CD14-positive monocyte (primary cell): ENCODE data around the gene TRAPPC8. TPM values are rescaled to one million over a fixed set of nuclear protein-coding genes. Genes with fewer than 3 reads are reported as not detected.

Experiments
- DNase-seq, 3 donors: peaks; one replicate each; pipeline ENCODE4 v3.0.0-alpha.2; 2011 to 2022
- H2AFZ ChIP-seq: 2 replicates; pipeline ENCODE4 v1.6.0; 2012; ENCODE audit warnings: mild to moderate bottlenecking, low read depth, low read length, inconsistent platforms; ENCODE audit not compliant: insufficient read depth, poor library complexity, severe bottlenecking
- H3K27ac ChIP-seq, 2 donors: 1 replicate in 1 of 2; 2 replicates in 1 of 2; pipeline ENCODE4 v1.5.1; 2012 to 2013; ENCODE audit warnings: low read length in 2 of 2, control low read depth in 1 of 2, inconsistent platforms in 1 of 2, low read depth in 1 of 2, mild to moderate bottlenecking in 1 of 2
- H3K27me3 ChIP-seq, 2 donors: one replicate each; pipeline versions ENCODE4 v1.6.0 to v1.6.1; 2011 to 2013; ENCODE audit warnings: low read length in 2 of 2; ENCODE audit not compliant: control insufficient read depth in 2 of 2, insufficient read depth in 2 of 2
- H3K36me3 ChIP-seq, 2 donors: replicated peaks in 1 of 2; 1 replicate in 1 of 2; 2 replicates in 1 of 2; pipeline versions ENCODE4 v1.5.1 to v1.6.1; 2012 to 2013; ENCODE audit warnings: low read length in 2 of 2, control low read depth in 1 of 2, inconsistent platforms in 1 of 2, mild to moderate bottlenecking in 1 of 2; ENCODE audit not compliant: insufficient read depth in 2 of 2, control insufficient read depth in 1 of 2
- H3K4me1 ChIP-seq, 2 donors: 1 replicate in 1 of 2; 2 replicates in 1 of 2; pipeline versions ENCODE4 v1.5.1 to v1.6.1; 2012 to 2013; ENCODE audit warnings: low read length in 2 of 2, control low read depth in 1 of 2, inconsistent platforms in 1 of 2, mild to moderate bottlenecking in 1 of 2, moderate library complexity in 1 of 2; ENCODE audit not compliant: insufficient read depth in 2 of 2, control insufficient read depth in 1 of 2
- H3K4me2 ChIP-seq: replicated peaks from 2 replicates; pipeline ENCODE3; 2012; ENCODE audit warnings: low read length, moderate library complexity, mild to moderate bottlenecking; ENCODE audit not compliant: poor library complexity, severe bottlenecking; ENCODE audit errors: extremely low read depth
- H3K4me3 ChIP-seq, 3 experiments: fragments of 200-600 bp in 1 of 3; sonication (generic) in 1 of 3; replicated peaks in 1 of 3; 1 replicate in 2 of 3; 2 replicates in 1 of 3; pipeline ENCODE4 v1.5.1; 2011 to 2013; ENCODE audit warnings: low read length in 3 of 3, mild to moderate bottlenecking in 3 of 3, control low read depth in 2 of 3, low read depth in 2 of 3, inconsistent platforms in 1 of 3, moderate library complexity in 1 of 3
- H3K79me2 ChIP-seq: 2 replicates; pipeline ENCODE4 v1.6.0; 2012; ENCODE audit warnings: mild to moderate bottlenecking, control low read depth, inconsistent platforms, low read length, moderate library complexity; ENCODE audit not compliant: insufficient read depth
- H3K9ac ChIP-seq: 2 replicates; pipeline ENCODE4 v1.6.0; 2017; ENCODE audit warnings: low read length, mild to moderate bottlenecking; ENCODE audit not compliant: insufficient read depth, poor library complexity, severe bottlenecking
- H3K9me3 ChIP-seq, 2 donors: replicated peaks in 1 of 2; 1 replicate in 1 of 2; 2 replicates in 1 of 2; pipeline versions ENCODE4 v1.5.1 to v1.6.1; 2012 to 2013; ENCODE audit warnings: low read length in 2 of 2, control low read depth in 1 of 2; ENCODE audit not compliant: control insufficient read depth in 1 of 2, insufficient read depth in 1 of 2
- H4K20me1 ChIP-seq: 2 replicates; pipeline ENCODE4 v1.6.0; 2012; ENCODE audit warnings: mild to moderate bottlenecking, low read length, control low read depth, moderate library complexity; ENCODE audit not compliant: insufficient read depth
- H3K27ac Mint-ChIP-seq, 7 donors: one replicate each; pipeline ENCODE4 v1.8.0; 2020; ENCODE audit warnings: mild to moderate bottlenecking in 7 of 7, mixed read lengths in 7 of 7, moderate library complexity in 6 of 7, inconsistent platforms in 2 of 7
- H3K27me3 Mint-ChIP-seq, 3 donors: one replicate each; pipeline ENCODE4 v1.8.0; 2021 to 2022; ENCODE audit warnings: low read depth in 3 of 3, mild to moderate bottlenecking in 3 of 3, mixed read lengths in 3 of 3, moderate library complexity in 3 of 3, inconsistent platforms in 1 of 3
- H3K36me3 Mint-ChIP-seq, 2 donors: one replicate each; pipeline ENCODE4 v1.8.0; 2020; ENCODE audit warnings: mixed read lengths in 2 of 2, inconsistent platforms in 1 of 2, mild to moderate bottlenecking in 1 of 2
- H3K4me1 Mint-ChIP-seq: one replicate; pipeline ENCODE4 v1.8.0; 2020; ENCODE audit warnings: mild to moderate bottlenecking, mixed read lengths
- H3K4me3 Mint-ChIP-seq, 2 donors: one replicate each; pipeline ENCODE4 v1.8.0; 2020; ENCODE audit warnings: mild to moderate bottlenecking in 2 of 2, mixed read lengths in 2 of 2, moderate library complexity in 1 of 2
- H3K9me3 Mint-ChIP-seq, 7 donors: one replicate each; pipeline ENCODE4 v1.8.0; 2020 to 2022; ENCODE audit warnings: mixed read lengths in 7 of 7, mild to moderate bottlenecking in 6 of 7, moderate library complexity in 6 of 7, inconsistent platforms in 2 of 7
- WGBS: methylation state at CpG from one replicate; pipeline ENCODE4 v1.1.5; 2013; ENCODE audit warnings: missing lambda C conversion rate; ENCODE audit not compliant: insufficient coverage; 5-methylcytosine and 5-hydroxymethylcytosine counted together
- intact Hi-C, 2 donors: fragments of 100-400 bp; cut with micrococcal nuclease; formaldehyde crosslinking; loops; one replicate each; pipeline versions ENCODE4 v1.15.0 to v1.15.1; 2023
- polyA plus RNA-seq, 3 donors: library from polyadenylated mRNA; depleted of rRNA in 1 of 3; unstranded in 2 of 3; stranded (reverse) in 1 of 3; fragments of 300-500 nt in 2 of 3; fragments of >200 nt in 1 of 3; fragmentation: Illumina TruSeq in 2 of 3; gene quantifications; 1 replicate in 2 of 3; 2 replicates in 1 of 3; pipeline ENCODE4 v1.2.3, GENCODE V29; 2012 to 2021
- TF ChIP-seq, protein P1 (sequence below): fragments of 200-600 bp; IDR thresholded peaks from one replicate; pipeline ENCODE4 v1.8.0; 2022; ENCODE audit warnings: antibody characterized with exemption, mild to moderate bottlenecking

The TRAPPC8 gene
- polyA plus RNA-seq, 3 donors: 16.2 to 52.7 (median 22.1) TPM

DNA sequence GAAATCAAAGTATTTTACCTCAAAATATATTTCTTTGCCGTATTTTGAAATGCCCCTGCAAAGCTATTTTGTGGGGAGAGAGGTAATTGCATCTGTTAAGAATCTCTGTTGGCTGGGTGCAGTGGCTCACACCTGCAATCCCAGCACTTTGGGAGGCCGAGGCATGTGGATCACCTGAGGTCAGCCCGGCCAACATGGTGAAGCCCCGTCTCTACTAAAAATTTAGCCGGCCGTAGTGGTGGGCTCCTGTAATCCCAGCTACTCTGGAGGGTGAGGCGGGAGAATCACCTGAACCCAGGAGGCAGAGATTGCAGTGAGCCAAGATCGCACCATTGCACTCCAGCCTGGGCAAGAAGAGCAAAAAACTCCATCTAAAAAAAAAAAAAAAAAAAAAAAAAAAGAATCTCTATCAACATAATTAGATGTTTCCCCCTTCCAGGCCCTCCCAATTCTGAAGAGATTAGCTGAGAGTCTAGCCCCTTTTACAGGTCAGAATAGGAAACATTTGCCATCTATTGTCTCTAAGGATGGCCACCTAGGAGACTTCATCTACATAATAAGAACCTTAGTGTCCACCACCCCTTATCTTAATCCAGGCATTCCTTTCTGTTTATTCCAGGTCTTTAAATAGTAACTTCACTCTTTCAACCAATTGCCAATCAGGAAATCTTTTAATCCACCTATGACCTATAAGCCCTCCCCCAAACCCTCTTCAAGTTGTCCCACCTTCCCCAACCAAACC is 3.5 kb upstream of the TRAPPC8 start:
- Histone ChIP-seq H3K27me3 (no peaks in the 10 kb centered on the region), H3K4me1 (peaks cover 17 to 23% of the 10 kb centered on the region in 2 donors), H3K9me3 (no peaks in the 10 kb centered on the region), H4K20me1 (no peaks in the 10 kb centered on the region), H3K36me3 (no peaks in the 10 kb centered on the region), H3K4me2 (no peak overlapping the region), H3K9ac (no peak overlapping the region), H2AFZ (no peak overlapping the region), H3K79me2 (peaks cover 15% of the 10 kb centered on the region), H3K4me3 (no peak overlapping the region), H3K27ac (no peak overlapping the region)
- no peak overlapping the region for H3K4me3 Mint-ChIP-seq
- WGBS: 100% methylated on average over 5 of the region's 8 CpGs
- TF ChIP-seq, protein P1, sequence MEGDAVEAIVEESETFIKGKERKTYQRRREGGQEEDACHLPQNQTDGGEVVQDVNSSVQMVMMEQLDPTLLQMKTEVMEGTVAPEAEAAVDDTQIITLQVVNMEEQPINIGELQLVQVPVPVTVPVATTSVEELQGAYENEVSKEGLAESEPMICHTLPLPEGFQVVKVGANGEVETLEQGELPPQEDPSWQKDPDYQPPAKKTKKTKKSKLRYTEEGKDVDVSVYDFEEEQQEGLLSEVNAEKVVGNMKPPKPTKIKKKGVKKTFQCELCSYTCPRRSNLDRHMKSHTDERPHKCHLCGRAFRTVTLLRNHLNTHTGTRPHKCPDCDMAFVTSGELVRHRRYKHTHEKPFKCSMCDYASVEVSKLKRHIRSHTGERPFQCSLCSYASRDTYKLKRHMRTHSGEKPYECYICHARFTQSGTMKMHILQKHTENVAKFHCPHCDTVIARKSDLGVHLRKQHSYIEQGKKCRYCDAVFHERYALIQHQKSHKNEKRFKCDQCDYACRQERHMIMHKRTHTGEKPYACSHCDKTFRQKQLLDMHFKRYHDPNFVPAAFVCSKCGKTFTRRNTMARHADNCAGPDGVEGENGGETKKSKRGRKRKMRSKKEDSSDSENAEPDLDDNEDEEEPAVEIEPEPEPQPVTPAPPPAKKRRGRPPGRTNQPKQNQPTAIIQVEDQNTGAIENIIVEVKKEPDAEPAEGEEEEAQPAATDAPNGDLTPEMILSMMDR: no peak
- peaks cover 0 to 2% (median 0%) of the 10 kb centered on the region in 7 donors for H3K9me3 Mint-ChIP-seq
- no peak for DNase-seq
- intact Hi-C loops: no loop called here
- no peaks in the 10 kb centered on the region for H3K36me3 Mint-ChIP-seq
- H3K27me3 Mint-ChIP-seq: no peaks in the 10 kb centered on the region
- no peak overlapping the region for H3K27ac Mint-ChIP-seq
- peaks cover 17% of the 10 kb centered on the region for H3K4me1 Mint-ChIP-seq

DNA sequence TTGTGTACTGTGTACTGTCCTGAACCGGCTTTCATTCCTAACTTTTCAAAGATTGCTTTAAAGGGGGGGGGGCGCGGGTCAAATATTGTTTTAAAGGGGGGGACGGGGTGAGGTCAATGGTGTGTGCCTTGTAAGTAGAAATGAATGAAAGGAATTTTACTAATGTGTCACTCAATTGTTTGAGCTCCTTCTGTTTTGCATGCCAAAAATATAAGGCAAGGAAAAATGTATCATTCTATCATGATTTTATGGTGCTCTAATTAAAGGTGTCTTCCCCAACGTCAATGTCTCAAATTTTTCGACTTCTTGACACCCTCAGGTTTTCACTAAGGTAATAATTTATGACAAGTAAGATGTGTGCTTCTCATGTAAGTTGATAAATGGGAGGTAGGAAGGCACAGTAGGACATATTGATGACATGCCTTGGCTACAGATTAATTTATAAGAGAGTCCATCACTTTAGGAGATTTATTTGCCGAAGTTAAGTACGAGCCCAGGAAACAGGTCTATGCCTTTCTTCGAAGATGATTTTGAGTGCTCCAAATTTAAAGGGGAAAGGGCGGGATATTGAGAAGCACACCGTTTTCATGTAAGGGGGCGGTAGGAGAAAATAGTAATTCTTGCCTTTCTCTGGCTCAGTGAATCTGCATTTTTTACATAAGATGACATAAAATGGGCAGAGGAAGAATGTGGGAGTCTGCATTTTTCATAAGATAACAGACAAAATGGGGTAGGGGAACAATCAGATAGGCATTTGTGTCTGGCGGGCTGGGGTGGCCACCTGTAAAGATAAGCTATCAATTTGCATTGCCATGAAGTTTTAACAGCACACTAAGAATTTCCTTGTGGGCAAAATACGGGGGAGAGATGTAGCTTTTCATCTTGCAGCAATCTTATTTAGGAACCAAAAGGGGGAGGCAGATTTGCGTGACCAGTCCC is 1.2 kb upstream of the TRAPPC8 start:
- DNase-seq: no peak
- Histone ChIP-seq H3K9me3 (no peaks in the 10 kb centered on the region), H2AFZ (peak overlapping the region; percentile 94), H4K20me1 (peaks cover 22% of the 10 kb centered on the region), H3K27me3 (no peaks in the 10 kb centered on the region), H3K4me3 (peak overlapping the region; percentile 84 to 92 (median 85)), H3K9ac (no peak overlapping the region), H3K79me2 (peaks cover 38% of the 10 kb centered on the region), H3K4me2 (peak overlapping the region; percentile 93), H3K4me1 (peaks cover 23 to 29% of the 10 kb centered on the region in 2 donors), H3K36me3 (no peaks in the 10 kb centered on the region), H3K27ac (peak overlapping the region; percentile 82 to 90)
- H3K9me3 Mint-ChIP-seq: peaks cover 0 to 2% (median 0%) of the 10 kb centered on the region in 7 donors
- TF ChIP-seq, protein P1: no peak
- peaks cover 29% of the 10 kb centered on the region for H3K4me1 Mint-ChIP-seq
- H3K36me3 Mint-ChIP-seq: peaks cover 3 to 5% of the 10 kb centered on the region in 2 donors
- H3K27ac Mint-ChIP-seq: peak overlapping the region; percentile 87 to 100 (median 94)
- 17% methylated on average over 9 of the region's 15 CpGs for WGBS
- intact Hi-C loops: loop anchor here (1.0 to 5.0 kb wide), 2 partner anchors 148 kb away; partner anchors contain the start of gene RNF138 (in 1 of the 2)
- peak overlapping the region; percentile 99 to 100 for H3K4me3 Mint-ChIP-seq
- no peaks in the 10 kb centered on the region for H3K27me3 Mint-ChIP-seq
